Tibial nerve (tissue), 4 donors: ENCODE measurements around the gene DHCR7. TPM values are rescaled to one million over a fixed set of nuclear protein-coding genes. Genes with fewer than 3 reads are reported as not detected.

Source experiments
- DNase-seq, 2 donors: peaks; one replicate each; pipeline ENCODE4 v3.0.0-alpha.2; 2019; ENCODE audit warnings: low spot score in 2 of 2
- H3K27ac ChIP-seq, 4 donors: fragments of 200-600 bp; sonication (generic) in 3 of 4; one replicate each; pipeline ENCODE4 v1.5.1; 2017 to 2019; ENCODE audit warnings: mild to moderate bottlenecking in 1 of 4
- H3K27me3 ChIP-seq, 2 donors: fragments of 200-600 bp; sonication (generic) in 1 of 2; one replicate each; pipeline versions ENCODE4 v1.5.1 to v1.6.0; 2017 to 2019
- H3K36me3 ChIP-seq, 3 donors: fragments of 200-600 bp; sonication (generic); one replicate each; pipeline ENCODE4 v1.5.1; 2018 to 2019
- H3K4me1 ChIP-seq, 4 donors: fragments of 200-600 bp; sonication (generic) in 3 of 4; one replicate each; pipeline ENCODE4 v1.5.1; 2017 to 2019
- H3K4me3 ChIP-seq, 4 donors: fragments of 200-600 bp; sonication (generic) in 3 of 4; one replicate each; pipeline ENCODE4 v1.5.1; 2017 to 2019; ENCODE audit warnings: mild to moderate bottlenecking in 1 of 4, moderate library complexity in 1 of 4
- H3K9me3 ChIP-seq, 4 donors: fragments of 200-600 bp; sonication (generic) in 3 of 4; one replicate each; pipeline ENCODE4 v1.5.1; 2017 to 2019
- CTCF ChIP-seq, 5 experiments: fragments of 200-600 bp in 3 of 5; fragments of 450-650 bp in 2 of 5; sonication (generic) in 3 of 5; IDR thresholded peaks; one replicate each; pipeline ENCODE4 v1.5.1; 2016 to 2019; ENCODE audit warnings: antibody characterized with exemption in 5 of 5, mild to moderate bottlenecking in 3 of 5, moderate library complexity in 2 of 5
- EP300 ChIP-seq, 2 donors: sonication (generic); formaldehyde crosslinking; IDR thresholded peaks; one replicate each; pipeline ENCODE4 v1.6.1; 2017; ENCODE audit warnings: antibody characterized with exemption in 2 of 2, mild to moderate bottlenecking in 1 of 2
- POLR2A ChIP-seq, 2 donors: fragments of 450-650 bp; IDR thresholded peaks; one replicate each; pipeline ENCODE4 v1.6.1; 2017; ENCODE audit warnings: antibody characterized with exemption in 2 of 2, mild to moderate bottlenecking in 2 of 2, moderate library complexity in 2 of 2
- WGBS, 2 donors: methylation state at CpG; one replicate each; pipeline ENCODE4 v1.1.5; 2018; 5-methylcytosine and 5-hydroxymethylcytosine counted together
- total RNA-seq, 4 donors: library from RNA; depleted of rRNA; stranded (reverse); fragments of >200 nt; gene quantifications; one replicate each; pipeline ENCODE4 v1.1.0, GENCODE V29; 2016

Gene DHCR7
- total RNA-seq, 4 donors from 2014 or later, result 10.3 to 17.3 (median 14.8) TPM

DNA sequence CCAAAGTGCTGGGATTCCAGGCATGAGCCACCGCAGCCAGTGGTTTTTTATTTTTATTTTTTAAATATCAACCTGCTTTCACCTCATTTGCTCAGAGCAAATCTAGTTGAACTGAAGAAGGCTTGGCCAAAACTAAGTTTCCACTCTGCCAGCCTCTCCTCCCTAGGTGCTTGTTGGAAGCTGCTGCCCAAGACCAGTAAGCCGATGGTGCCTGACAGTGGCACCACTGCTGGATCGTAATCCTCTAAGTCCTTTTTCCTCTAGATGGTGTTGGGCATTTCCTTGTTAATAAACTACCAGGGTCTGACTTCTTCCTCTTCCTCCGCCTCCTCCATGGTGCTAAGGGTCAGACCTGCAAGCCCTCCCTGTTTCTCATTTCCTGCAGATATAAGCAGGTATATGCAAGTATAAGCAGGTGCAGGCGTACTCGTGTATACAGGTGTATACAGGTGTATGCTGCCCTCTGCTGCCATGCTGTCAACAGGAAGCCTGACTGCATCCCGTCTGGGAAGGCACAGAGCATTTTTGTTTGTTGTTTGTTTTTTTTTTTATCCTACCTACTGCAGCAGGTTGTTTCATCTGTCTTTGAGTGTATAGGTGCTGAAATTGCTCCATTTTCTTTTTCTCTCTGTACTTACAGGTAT lies 6.4 kb upstream of the DHCR7 start:
- H3K36me3 ChIP-seq, result peaks cover 0 to 48% (median 10%) of the 10 kb centered on the region in 3 donors
- DNase-seq, result no peak
- H3K4me3 ChIP-seq, result no peak overlapping the region
- peaks cover 0 to 37% (median 18%) of the 10 kb centered on the region in 4 donors for H3K4me1 ChIP-seq
- no peaks in the 10 kb centered on the region for H3K27me3 ChIP-seq
- H3K27ac ChIP-seq, result no peak overlapping the region
- no peak for TF ChIP-seq CTCF (IDR thresholded peaks at IDR 0.05)
- TF ChIP-seq POLR2A (IDR thresholded peaks at IDR 0.05), result no peak
- no peak for TF ChIP-seq EP300 (IDR thresholded peaks at IDR 0.05)
- no peaks in the 10 kb centered on the region for H3K9me3 ChIP-seq
- WGBS, 2 donors, result 78% methylated on average over 7 of the region's 7 CpGs

DNA sequence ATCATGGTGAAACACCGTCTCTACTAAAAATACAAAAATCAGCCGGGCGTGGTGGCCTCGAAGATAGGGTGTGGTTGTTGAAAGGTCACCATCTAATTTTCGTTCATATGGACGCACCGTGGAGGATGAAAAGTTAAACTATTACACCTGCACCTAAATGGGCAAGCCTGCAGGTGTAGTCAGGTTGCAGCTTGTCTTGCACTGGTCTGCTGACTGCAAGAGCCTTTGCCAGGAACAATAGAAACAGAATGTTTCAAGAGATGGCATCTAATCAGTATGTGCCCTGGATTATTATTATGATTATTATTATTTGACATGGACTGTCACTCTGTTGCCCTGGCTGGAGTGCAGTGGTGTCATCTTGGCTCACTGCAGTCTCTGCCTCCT lies 5.7 kb upstream of the DHCR7 start:
- DNase-seq, result no peak
- H3K27ac ChIP-seq, result peak overlapping the region in 2 of 4 donors; percentile 84 to 85
- 69 to 71% methylated on average over 7 of the region's 7 CpGs for WGBS, 2 donors

DNA sequence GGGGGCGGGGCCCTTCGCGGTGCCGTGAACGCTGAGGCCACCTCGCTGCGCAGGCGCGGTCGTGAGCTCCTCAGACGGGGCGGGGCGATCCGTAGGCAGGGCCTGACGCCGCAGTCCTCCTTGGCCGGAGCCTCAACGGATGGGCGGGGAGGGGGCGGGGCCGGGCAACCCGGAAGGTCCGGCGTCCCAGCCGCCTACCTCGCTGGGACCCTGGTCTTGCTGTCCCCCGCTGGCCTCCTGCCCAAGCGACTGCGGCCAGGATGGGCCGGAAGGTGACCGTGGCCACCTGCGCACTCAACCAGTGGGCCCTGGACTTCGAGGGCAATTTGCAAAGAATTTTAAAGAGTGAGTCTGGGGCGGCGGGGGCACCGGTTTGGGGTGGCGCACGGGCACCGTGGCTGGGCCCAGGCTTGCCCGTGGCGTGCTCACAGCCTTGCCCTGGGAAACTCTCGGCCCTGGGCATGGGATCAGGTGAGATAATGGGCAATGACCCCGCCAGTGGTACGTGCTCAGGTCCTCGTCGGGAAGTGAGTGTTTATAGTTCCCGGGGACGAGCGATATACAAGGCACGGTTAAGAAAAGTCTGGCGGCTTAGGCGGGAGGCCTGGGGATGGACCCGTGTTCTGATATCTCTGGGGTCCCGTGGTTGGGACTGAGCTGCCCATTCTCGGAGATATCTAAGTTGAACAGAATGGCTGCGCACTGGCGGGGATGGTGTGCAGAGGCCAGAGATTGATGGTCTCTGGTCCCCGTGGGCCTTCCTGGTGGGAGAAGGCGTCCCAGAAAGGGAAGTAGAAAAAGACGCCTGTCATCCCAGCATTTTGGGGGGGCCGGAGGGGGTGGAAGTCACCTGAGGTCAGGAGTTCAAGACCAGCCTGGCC lies 5.1 kb upstream of the DHCR7 start, which contains the start of gene NADSYN1:
Gene NADSYN1, plus strand, starts transcription at position 167 of the 881 bp plus-strand sequence. Its CDS starts 94 bp downstream, at position 261.
- peaks cover 0 to 35% (median 0%) of the 10 kb centered on the region in 3 donors for H3K36me3 ChIP-seq
- 2 to 3% methylated on average over 34 to 48 of the region's 61 CpGs for WGBS, 2 donors
- H3K4me3 ChIP-seq, result peak within 1 kb of the TSS; percentile 77 to 99 (median 88)
- H3K4me1 ChIP-seq, result peaks cover 0 to 46% (median 21%) of the 10 kb centered on the region in 4 donors
- H3K27ac ChIP-seq, result peak within 1 kb of the TSS; percentile 73 to 94 (median 84)
- DNase-seq, result peak; percentile 94
- TF ChIP-seq CTCF (IDR thresholded peaks at IDR 0.05), result no peak
- peak; percentile 48 to 77 for TF ChIP-seq EP300 (IDR thresholded peaks at IDR 0.05)
- peak in 1 of 2 donors; percentile 48 for TF ChIP-seq POLR2A (IDR thresholded peaks at IDR 0.05)
- no peaks in the 10 kb centered on the region for H3K9me3 ChIP-seq
- H3K27me3 ChIP-seq, result no peaks in the 10 kb centered on the region

More for the DNA sequence above, 5.7 kb upstream of the DHCR7 start:
- Histone ChIP-seq H3K9me3 (no peaks in the 10 kb centered on the region), H3K4me3 (peak overlapping the region; percentile 77 to 99 (median 88)), H3K36me3 (peaks cover 0 to 41% (median 3%) of the 10 kb centered on the region in 3 donors), H3K4me1 (peaks cover 0 to 43% (median 21%) of the 10 kb centered on the region in 4 donors), H3K27me3 (no peaks in the 10 kb centered on the region)
- TF ChIP-seq POLR2A (IDR thresholded peaks at IDR 0.05) (no peak), CTCF (IDR thresholded peaks at IDR 0.05) (no peak), EP300 (IDR thresholded peaks at IDR 0.05) (no peak)

- peak overlapping the region; percentile 77 to 99 (median 88) for H3K4me3 ChIP-seq
- H3K27me3 ChIP-seq, result no peaks in the 10 kb centered on the region
- 7 to 14% methylated on average over 32 to 38 of the region's 40 CpGs for WGBS, 2 donors
- peaks cover 0 to 54% (median 25%) of the 10 kb centered on the region in 4 donors for H3K4me1 ChIP-seq
- no peaks in the 10 kb centered on the region for H3K9me3 ChIP-seq
- peaks cover 0 to 26% (median 0%) of the 10 kb centered on the region in 3 donors for H3K36me3 ChIP-seq
- no peak for DNase-seq
- TF ChIP-seq EP300 (IDR thresholded peaks at IDR 0.05) (peak in 1 of 2 donors; percentile 29), POLR2A (IDR thresholded peaks at IDR 0.05) (no peak), CTCF (IDR thresholded peaks at IDR 0.05) (no peak)
- H3K27ac ChIP-seq, result peak overlapping the region; percentile 73 to 94 (median 84)
Observed at GRCh38 chr11:71452199-71453036, 4.2 kb upstream of the DHCR7 start.
